ENCODE measurements around the gene RNF114.

GRCh38 chr20:49983123-49983847, 47.1 kb downstream of the RNF114 start:
- TF ChIP-seq CTCF (IDR thresholded peaks at IDR 0.05; ENCODE audit: low read depth, low read length) = no peak
- TF ChIP-seq EZH2phosphoT487 (IDR thresholded peaks at IDR 0.05; ENCODE audit: low read depth) = no peak
